ENCODE data around the gene HNRNPUL2. TPM values are rescaled to one million over a fixed set of nuclear protein-coding genes. Genes with fewer than 3 reads are reported as not detected.
A peak's percentile ranks its signal among the peaks of the same experiment; 100 is the strongest.

The HNRNPUL2 gene
- total RNA-seq, 1 donor from 2014 or later, result 58.6 TPM

- H3K4me1 Mint-ChIP-seq (ENCODE audit: low read depth, unreplicated experiment), result peaks cover 8% of the 10 kb centered on the region
Measured at GRCh38 chr11:62708392-62708791, 18.9 kb downstream of the HNRNPUL2 start.

GRCh38 chr11:62707277-62707861 lies 19.9 kb downstream of the HNRNPUL2 start, which contains the start of the genes BSCL2 and GNG3:
BSCL2 (minus strand) TSS chr11:62707424; CDS start chr11:62707195, 229 bp downstream.
GNG3 (plus strand) TSS chr11:62707676; CDS start chr11:62708296, 620 bp downstream.
- H3K27ac Mint-ChIP-seq (ENCODE audit: unreplicated experiment), result peak within 1 kb of the TSS; percentile 99
- DNase-seq, result peak; percentile 99
- peaks cover 25% of the 10 kb centered on the region for H3K9me3 Mint-ChIP-seq (ENCODE audit: unreplicated experiment)
- H3K4me1 Mint-ChIP-seq (ENCODE audit: low read depth, unreplicated experiment), result peaks cover 8% of the 10 kb centered on the region
- TF ChIP-seq CTCF (IDR thresholded peaks at IDR 0.05; ENCODE audit: partially characterized antibody, unreplicated experiment), result no peak
- H3K4me3 Mint-ChIP-seq (ENCODE audit: unreplicated experiment), result peak within 1 kb of the TSS; percentile 98
- H3K36me3 Mint-ChIP-seq (ENCODE audit: unreplicated experiment), result no peaks in the 10 kb centered on the region
- peaks cover 17% of the 10 kb centered on the region for H3K27me3 Mint-ChIP-seq (ENCODE audit: unreplicated experiment)

More at GRCh38 chr11:62708392-62708791, 18.9 kb downstream of the HNRNPUL2 start:
- Mint-ChIP-seq H3K27ac (ENCODE audit: unreplicated experiment) (peak overlapping the region; percentile 99), H3K4me3 (ENCODE audit: unreplicated experiment) (peak overlapping the region; percentile 98), H3K27me3 (ENCODE audit: unreplicated experiment) (peaks cover 17% of the 10 kb centered on the region), H3K9me3 (ENCODE audit: unreplicated experiment) (peaks cover 25% of the 10 kb centered on the region), H3K36me3 (ENCODE audit: unreplicated experiment) (no peaks in the 10 kb centered on the region)
- TF ChIP-seq CTCF (IDR thresholded peaks at IDR 0.05; ENCODE audit: partially characterized antibody, unreplicated experiment), result no peak
- no peak for DNase-seq

GRCh38 chr11:62706850-62707247 lies 20.4 kb downstream of the HNRNPUL2 start:
- Mint-ChIP-seq H3K27ac (ENCODE audit: unreplicated experiment) (peak overlapping the region; percentile 99), H3K36me3 (ENCODE audit: unreplicated experiment) (no peaks in the 10 kb centered on the region), H3K9me3 (ENCODE audit: unreplicated experiment) (peaks cover 25% of the 10 kb centered on the region), H3K4me1 (ENCODE audit: low read depth, unreplicated experiment) (peaks cover 8% of the 10 kb centered on the region), H3K27me3 (ENCODE audit: unreplicated experiment) (peaks cover 14% of the 10 kb centered on the region), H3K4me3 (ENCODE audit: unreplicated experiment) (peak overlapping the region; percentile 98)
- TF ChIP-seq CTCF (IDR thresholded peaks at IDR 0.05; ENCODE audit: partially characterized antibody, unreplicated experiment), result no peak
- DNase-seq, result no peak

- Mint-ChIP-seq H3K4me3 (ENCODE audit: unreplicated experiment) (peak overlapping the region; percentile 98), H3K4me1 (ENCODE audit: low read depth, unreplicated experiment) (peaks cover 8% of the 10 kb centered on the region), H3K36me3 (ENCODE audit: unreplicated experiment) (no peaks in the 10 kb centered on the region), H3K27ac (ENCODE audit: unreplicated experiment) (peak overlapping the region; percentile 99), H3K27me3 (ENCODE audit: unreplicated experiment) (peaks cover 14% of the 10 kb centered on the region), H3K9me3 (ENCODE audit: unreplicated experiment) (peaks cover 25% of the 10 kb centered on the region)
- TF ChIP-seq CTCF (IDR thresholded peaks at IDR 0.05; ENCODE audit: partially characterized antibody, unreplicated experiment), result no peak
- DNase-seq, result peak; percentile 97
Measured at GRCh38 chr11:62705880-62706849, 21.1 kb downstream of the HNRNPUL2 start.

All from glutamatergic neuron (in vitro differentiated cells).